H1 (cell line): ENCODE results near the gene EPG5. TPM values are rescaled to one million over a fixed set of nuclear protein-coding genes. Genes with fewer than 3 reads are reported as not detected.

Experiments
- CTCF ChIA-PET: fragments of 300-600 bp; sonication (Branson Sonifier 250); formaldehyde crosslinking; loops from one replicate; lab custom pipeline; 2021; ENCODE audit not compliant: partially characterized antibody; lab: Charles Lee
- POLR2A ChIA-PET: fragments of 300-600 bp; sonication (Branson Sonifier 250); formaldehyde crosslinking; loops from one replicate; lab custom pipeline; 2021; ENCODE audit warnings: inconsistent platforms; ENCODE audit not compliant: partially characterized antibody; lab: Charles Lee
- DNase-seq, 2 experiments: peaks; one replicate each; pipeline versions ENCODE4 v3.0.0 to v3.0.0-alpha.2; 2010 to 2022; ENCODE audit warnings: low spot score in 2 of 2, low read depth in 1 of 2, mixed read lengths in 1 of 2
- FAIRE-seq: peaks from 2 replicates; lab custom pipeline; 2011; peaks lifted over from hg19 to GRCh38; lab: Jason Lieb, UNC
- H2AFZ ChIP-seq: 2 replicates; pipeline ENCODE4 v1.8.1; 2012; ENCODE audit warnings: low read length, inconsistent platforms
- H2AK5ac ChIP-seq: 2 replicates; pipeline ENCODE4 v1.6.1; 2013; ENCODE audit warnings: low read depth, low read length
- H2BK120ac ChIP-seq: replicated peaks from 2 replicates; pipeline ENCODE3; 2013; ENCODE audit warnings: low read depth, low read length, inconsistent platforms
- H2BK12ac ChIP-seq: 2 replicates; pipeline ENCODE4 v1.6.1; 2013; ENCODE audit warnings: low read depth, low read length
- H2BK15ac ChIP-seq: 2 replicates; pipeline ENCODE4 v1.6.1; 2013; ENCODE audit warnings: low read length
- H2BK20ac ChIP-seq: 2 replicates; pipeline ENCODE4 v1.6.1; 2013; ENCODE audit warnings: low read length
- H2BK5ac ChIP-seq: 2 replicates; pipeline ENCODE4 v1.6.1; 2013; ENCODE audit warnings: low read depth, low read length
- H3K14ac ChIP-seq: 2 replicates; pipeline ENCODE4 v1.6.1; 2013; ENCODE audit warnings: inconsistent platforms; ENCODE audit not compliant: insufficient read length
- H3K18ac ChIP-seq: 2 replicates; pipeline ENCODE4 v1.6.1; 2013; ENCODE audit warnings: low read length; ENCODE audit errors: extremely low read depth
- H3K23ac ChIP-seq: 2 replicates; pipeline ENCODE4 v1.6.1; 2013; ENCODE audit warnings: inconsistent platforms; ENCODE audit not compliant: insufficient read length
- H3K23me2 ChIP-seq: 2 replicates; pipeline ENCODE4 v1.6.1; 2013; ENCODE audit warnings: low read depth, low read length
- H3K27ac ChIP-seq: 2 replicates; pipeline ENCODE4 v1.6.1; 2011; ENCODE audit warnings: low read depth, low read length, inconsistent platforms
- H3K27me3 ChIP-seq, 4 experiments: replicated peaks in 1 of 4; 1 replicate in 1 of 4; 2 replicates in 3 of 4; pipeline versions ENCODE4 v1.6.1 to v1.8.1; 2011 to 2013; ENCODE audit warnings: low read length in 3 of 4, mild to moderate bottlenecking in 3 of 4, inconsistent platforms in 2 of 4, mixed read lengths in 2 of 4, moderate library complexity in 1 of 4; ENCODE audit not compliant: control insufficient read depth in 3 of 4, insufficient read depth in 3 of 4; ENCODE audit errors: extremely low read depth in 1 of 4
- H3K36me3 ChIP-seq, 4 experiments: 2 replicates each; pipeline versions ENCODE4 v1.6.1 to v1.8.1; 2011 to 2013; ENCODE audit warnings: mild to moderate bottlenecking in 4 of 4, low read length in 3 of 4, moderate library complexity in 2 of 4, control low read depth in 1 of 4, inconsistent platforms in 1 of 4; ENCODE audit not compliant: insufficient read depth in 4 of 4, control insufficient read depth in 2 of 4
- H3K4ac ChIP-seq: replicated peaks from 2 replicates; pipeline ENCODE3; 2013; ENCODE audit warnings: low read length, low read depth, mixed read lengths, inconsistent platforms; ENCODE audit not compliant: insufficient read length
- H3K4me1 ChIP-seq, 4 experiments: replicated peaks in 1 of 4; 1 replicate in 1 of 4; 2 replicates in 3 of 4; pipeline versions ENCODE4 v1.6.1 to v1.8.1; 2011 to 2013; ENCODE audit warnings: low read length in 3 of 4, inconsistent platforms in 2 of 4, mixed read lengths in 1 of 4; ENCODE audit not compliant: insufficient read depth in 4 of 4, control insufficient read depth in 3 of 4
- H3K4me2 ChIP-seq, 2 experiments: 2 replicates each; pipeline versions ENCODE4 v1.6.1 to v1.8.1; 2011 to 2013; ENCODE audit warnings: low read depth in 2 of 2, low read length in 2 of 2, control low read depth in 1 of 2, inconsistent platforms in 1 of 2, mild to moderate bottlenecking in 1 of 2; ENCODE audit not compliant: insufficient read depth in 1 of 2
- H3K4me3 ChIP-seq, 4 experiments: fragments of 200-600, 300-600 bp in 1 of 4; sonication (generic), shearing (Covaris generic), sonication (Bioruptor Twin) in 1 of 4; 2 replicates each; pipeline versions ENCODE4 v1.5.1 to v1.8.1; 2011 to 2016; ENCODE audit warnings: low read length in 4 of 4, low read depth in 3 of 4, control low read depth in 2 of 4, inconsistent platforms in 2 of 4, mild to moderate bottlenecking in 2 of 4, mixed read lengths in 1 of 4, moderate library complexity in 1 of 4; ENCODE audit not compliant: insufficient read depth in 2 of 4; ENCODE audit errors: extremely low read depth in 1 of 4
- H3K56ac ChIP-seq: replicated peaks from 2 replicates; pipeline ENCODE3; 2013; ENCODE audit warnings: low read depth, mild to moderate bottlenecking, mixed read lengths, low read length, inconsistent platforms; ENCODE audit not compliant: insufficient read length
- H3K79me1 ChIP-seq: 2 replicates; pipeline ENCODE4 v1.6.1; 2013; ENCODE audit warnings: low read depth, low read length, control low read depth
- H3K79me2 ChIP-seq, 2 experiments: 2 replicates each; pipeline versions ENCODE4 v1.6.1 to v1.8.1; 2012 to 2013; ENCODE audit warnings: low read length in 2 of 2, mild to moderate bottlenecking in 2 of 2, inconsistent platforms in 1 of 2; ENCODE audit not compliant: insufficient read depth in 2 of 2, control insufficient read depth in 1 of 2
- H3K9ac ChIP-seq, 4 experiments: replicated peaks in 1 of 4; 1 replicate in 1 of 4; 2 replicates in 3 of 4; pipeline versions ENCODE4 v1.6.1 to v1.8.1; 2011 to 2013; ENCODE audit warnings: low read depth in 3 of 4, low read length in 3 of 4, control low read depth in 2 of 4, mild to moderate bottlenecking in 2 of 4, moderate library complexity in 2 of 4, inconsistent platforms in 1 of 4; ENCODE audit errors: extremely low read depth in 1 of 4
- H3K9me3 ChIP-seq, 2 experiments: 2 replicates each; pipeline versions ENCODE4 v1.6.1 to v1.8.1; 2012 to 2013; ENCODE audit warnings: mild to moderate bottlenecking in 2 of 2, moderate library complexity in 2 of 2, control low read depth in 1 of 2, inconsistent platforms in 1 of 2, low read depth in 1 of 2, low read length in 1 of 2, mixed read lengths in 1 of 2; ENCODE audit not compliant: insufficient read depth in 2 of 2
- H4K20me1 ChIP-seq, 2 experiments: replicated peaks in 1 of 2; 2 replicates each; pipeline versions ENCODE3 to v1.8.1; 2011 to 2013; ENCODE audit warnings: inconsistent platforms in 2 of 2, low read length in 2 of 2, mild to moderate bottlenecking in 1 of 2; ENCODE audit not compliant: insufficient read depth in 2 of 2, control insufficient read depth in 1 of 2
- H4K5ac ChIP-seq: 2 replicates; pipeline ENCODE4 v1.6.1; 2013; ENCODE audit warnings: low read length, low read depth, mixed read lengths, inconsistent platforms; ENCODE audit not compliant: insufficient read length
- H4K8ac ChIP-seq: 2 replicates; pipeline ENCODE4 v1.8.0; 2013; ENCODE audit warnings: mild to moderate bottlenecking, moderate library complexity, low read length, inconsistent platforms; ENCODE audit not compliant: insufficient read depth; ENCODE audit errors: extremely low read depth
- H4K91ac ChIP-seq: replicated peaks from 2 replicates; pipeline ENCODE3; 2013; ENCODE audit warnings: low read length, mixed read lengths, inconsistent platforms; ENCODE audit not compliant: insufficient read length
- KDM1A ChIP-seq: fragments of 200-600, 300-600 bp; sonication (generic); IDR thresholded peaks from 2 replicates; pipeline ENCODE4 v1.7.1; 2016; ENCODE audit warnings: mild to moderate bottlenecking, low read length, borderline replicate concordance
- RAD21 ChIP-seq, 2 experiments: IDR thresholded peaks in 1 of 2; conservative IDR thresholded peaks in 1 of 2; 2 replicates each; pipeline ENCODE4 v1.6.1; 2011; ENCODE audit warnings: low read depth in 2 of 2, low read length in 2 of 2, improper control_type of control experiment in 1 of 2, inconsistent platforms in 1 of 2, mild to moderate bottlenecking in 1 of 2, moderate library complexity in 1 of 2
- RBBP5 ChIP-seq: IDR thresholded peaks from 2 replicates; pipeline ENCODE4 v1.7.1; 2012; ENCODE audit warnings: low read depth, mild to moderate bottlenecking, inconsistent platforms, low read length, moderate library complexity, borderline replicate concordance
- TEAD4 ChIP-seq: IDR thresholded peaks from 2 replicates; pipeline ENCODE4 v1.6.1; 2012; ENCODE audit warnings: low read depth, low read length, inconsistent platforms, mixed read lengths
- WGBS, 2 experiments: shearing (Covaris generic) in 1 of 2; methylation state at CpG; one replicate each; pipeline versions ENCODE4 v1.1.6 to v1.1.7; 2013 to 2015; ENCODE audit warnings: low lambda C conversion rate in 2 of 2, mixed read lengths in 2 of 2, inconsistent platforms in 1 of 2, low coverage in 1 of 2, missing lambda C conversion rate in 1 of 2; ENCODE audit not compliant: insufficient replicate concordance in 2 of 2, insufficient coverage in 1 of 2, insufficient read length in 1 of 2; ENCODE audit errors: extremely low coverage in 1 of 2, missing lambda C conversion rate in 1 of 2; 5-methylcytosine and 5-hydroxymethylcytosine counted together
- polyA plus RNA-seq, 7 experiments: library from polyadenylated mRNA; depleted of rRNA in 3 of 7; stranded (reverse) in 5 of 7; unstranded in 2 of 7; fragments of >200 nt in 5 of 7; fragments of 200-250 nt in 2 of 7; gene quantifications; 1 replicate in 5 of 7; 2 replicates in 1 of 7; 4 replicates in 1 of 7; pipeline versions ENCODE4 v1.2.1 to v1.2.3, GENCODE V29; 2011 to 2013; ENCODE audit warnings: missing spikeins in 2 of 7, mixed read lengths in 2 of 7
- total RNA-seq: library from RNA; stranded (reverse); fragmentation: NEBNext Ultra II Directional; extraction: Animal tissue kit (Norgen Biotek cat#: 25700); gene quantifications from 2 replicates; pipeline ENCODE4 v1.2.1, GENCODE V29; 2021
- TF ChIP-seq, protein P1 (sequence below), 3 experiments: IDR thresholded peaks; 1 replicate in 2 of 3; 2 replicates in 1 of 3; pipeline versions ENCODE4 v1.5.1 to v1.6.1; 2011; ENCODE audit warnings: low read length in 3 of 3, mild to moderate bottlenecking in 3 of 3, inconsistent platforms in 2 of 3, low read depth in 1 of 3, moderate library complexity in 1 of 3; ENCODE audit not compliant: insufficient read depth in 1 of 3; ENCODE audit errors: control extremely low read depth in 1 of 3

The EPG5 gene
- total and polyA plus RNA-seq, 2 of the 8 experiments (the other 6 are each of a cell fraction or from before 2014, with no cell fraction given): 14.1 to 18.3 TPM

DNA sequence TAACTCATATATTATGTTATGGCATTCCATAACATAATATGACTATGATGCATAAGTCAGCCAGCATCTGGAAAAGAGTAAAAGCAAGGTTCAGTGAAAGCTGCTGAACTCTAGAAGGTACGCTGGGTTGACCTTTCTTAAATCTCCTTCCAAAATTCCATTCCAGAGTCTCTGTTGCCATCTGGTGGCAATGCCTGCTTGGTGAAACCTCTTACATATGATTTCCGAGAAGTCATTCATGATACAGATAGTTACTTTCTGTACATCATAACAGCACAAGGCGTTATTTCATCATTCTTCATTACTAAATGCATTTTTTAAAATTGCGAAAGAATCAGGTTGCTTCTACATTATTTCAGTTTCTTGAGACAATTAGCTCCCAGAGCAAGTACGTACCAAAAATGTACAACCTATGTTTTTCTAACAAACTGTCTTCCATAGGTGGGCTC is 7.0 kb upstream of the EPG5 start:
- Histone ChIP-seq H3K9ac (no peak overlapping the region), H3K79me2 (no peaks in the 10 kb centered on the region), H2BK20ac (no peak overlapping the region), H3K4me2 (no peak overlapping the region), H4K8ac (no peak overlapping the region), H2BK120ac (no peak overlapping the region), H4K5ac (no peak overlapping the region), H3K9me3 (no peaks in the 10 kb centered on the region), H3K79me1 (no peaks in the 10 kb centered on the region), H4K20me1 (no peaks in the 10 kb centered on the region), H2BK5ac (no peak overlapping the region), H2AFZ (no peak overlapping the region), H3K4me3 (no peak overlapping the region), H3K4ac (no peak overlapping the region), H3K56ac (no peak overlapping the region), H3K27me3 (peaks cover 0 to under 1% (median 0%) of the 10 kb centered on the region in 4 experiments; a peak in 1 of 7 replicates), H2BK12ac (no peak overlapping the region), H3K18ac (no peak overlapping the region), H3K23me2 (no peaks in the 10 kb centered on the region), H3K36me3 (no peaks in the 10 kb centered on the region), H3K4me1 (peaks cover 0 to 4% (median 3%) of the 10 kb centered on the region in 4 experiments; a peak in 3 of 7 replicates), H3K23ac (no peak overlapping the region), H3K14ac (no peak overlapping the region), H2BK15ac (no peak overlapping the region), H4K91ac (no peak overlapping the region), H2AK5ac (no peak overlapping the region), H3K27ac (no peak overlapping the region)
- 72% methylated on average over 5 of the region's 5 CpGs; no CpG with 5 or more reads in 1 of the 2 experiments for WGBS, 2 experiments
- DNase-seq (no peak), FAIRE-seq (peak; percentile 94)
- TF ChIP-seq, protein P1, sequence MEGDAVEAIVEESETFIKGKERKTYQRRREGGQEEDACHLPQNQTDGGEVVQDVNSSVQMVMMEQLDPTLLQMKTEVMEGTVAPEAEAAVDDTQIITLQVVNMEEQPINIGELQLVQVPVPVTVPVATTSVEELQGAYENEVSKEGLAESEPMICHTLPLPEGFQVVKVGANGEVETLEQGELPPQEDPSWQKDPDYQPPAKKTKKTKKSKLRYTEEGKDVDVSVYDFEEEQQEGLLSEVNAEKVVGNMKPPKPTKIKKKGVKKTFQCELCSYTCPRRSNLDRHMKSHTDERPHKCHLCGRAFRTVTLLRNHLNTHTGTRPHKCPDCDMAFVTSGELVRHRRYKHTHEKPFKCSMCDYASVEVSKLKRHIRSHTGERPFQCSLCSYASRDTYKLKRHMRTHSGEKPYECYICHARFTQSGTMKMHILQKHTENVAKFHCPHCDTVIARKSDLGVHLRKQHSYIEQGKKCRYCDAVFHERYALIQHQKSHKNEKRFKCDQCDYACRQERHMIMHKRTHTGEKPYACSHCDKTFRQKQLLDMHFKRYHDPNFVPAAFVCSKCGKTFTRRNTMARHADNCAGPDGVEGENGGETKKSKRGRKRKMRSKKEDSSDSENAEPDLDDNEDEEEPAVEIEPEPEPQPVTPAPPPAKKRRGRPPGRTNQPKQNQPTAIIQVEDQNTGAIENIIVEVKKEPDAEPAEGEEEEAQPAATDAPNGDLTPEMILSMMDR (IDR thresholded peaks at IDR 0.05; ENCODE audit: control extremely low read depth in 1 of 3, insufficient read depth in 1 of 3, low read depth in 1 of 3, low read length in 3 of 3): peak in 2 of 3 experiments; percentile 67 to 71; a peak in 3 of 4 replicates
- TF ChIP-seq KDM1A: no peak
- no peak for TF ChIP-seq RBBP5
- peak; percentile 81 to 90 for TF ChIP-seq RAD21 (IDR thresholded peaks at IDR 0.05 in 1 of 2, conservative IDR thresholded peaks at IDR 0.05 in 1 of 2; ENCODE audit: low read depth in 2 of 2, low read length in 2 of 2)
- no peak for TF ChIP-seq TEAD4
- POLR2A ChIA-PET: no interaction called here
- CTCF ChIA-PET: interaction anchor here (0.6 to 4.4 kb wide), 22 partner anchors 9 to 581 kb away, joined by 3 to 27 read pairs (median 5); partner anchors contain the start of gene PSTPIP2
